ENCODE measurements around the gene SMTN. TPM values are rescaled to one million over a fixed set of nuclear protein-coding genes. Genes with fewer than 3 reads are reported as not detected.

The SMTN gene
- total RNA-seq, 1 donor from 2014 or later, result 27.0 TPM

DNA sequence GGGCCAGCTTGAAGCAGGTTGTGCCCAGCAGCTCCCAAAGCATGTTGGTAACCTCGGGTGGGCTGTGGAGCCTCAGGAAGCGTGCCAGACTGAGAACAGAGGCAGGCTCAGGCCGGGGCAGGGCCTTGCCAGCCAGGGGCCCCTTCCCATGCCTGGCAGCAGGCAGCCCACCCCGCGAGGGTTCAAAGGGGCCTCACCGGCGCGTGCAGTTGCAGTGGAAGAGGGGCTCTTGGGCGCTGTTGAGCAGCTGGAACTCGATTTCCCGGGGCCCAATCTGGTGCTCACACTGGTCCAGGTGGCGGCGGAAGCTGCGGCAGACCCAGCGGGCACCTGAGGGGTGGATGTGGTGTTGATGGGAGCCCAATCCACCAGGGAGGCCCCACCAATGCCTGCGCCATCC lies 55.6 kb downstream of the SMTN start:
- H3K27ac Mint-ChIP-seq, result no peak overlapping the region
- no peak for DNase-seq (ENCODE audit: low spot score)
- no peaks in the 10 kb centered on the region for H3K27me3 Mint-ChIP-seq (ENCODE audit: low read depth)
- no peaks in the 10 kb centered on the region for H3K36me3 Mint-ChIP-seq (ENCODE audit: low read depth)
- H3K4me1 Mint-ChIP-seq (ENCODE audit: low read depth), result no peaks in the 10 kb centered on the region
- intact Hi-C loops (cut with micrococcal nuclease), result no loop called here
- H3K4me3 Mint-ChIP-seq (ENCODE audit: low read depth), result no peak overlapping the region
- no peaks in the 10 kb centered on the region for H3K9me3 Mint-ChIP-seq

DNA sequence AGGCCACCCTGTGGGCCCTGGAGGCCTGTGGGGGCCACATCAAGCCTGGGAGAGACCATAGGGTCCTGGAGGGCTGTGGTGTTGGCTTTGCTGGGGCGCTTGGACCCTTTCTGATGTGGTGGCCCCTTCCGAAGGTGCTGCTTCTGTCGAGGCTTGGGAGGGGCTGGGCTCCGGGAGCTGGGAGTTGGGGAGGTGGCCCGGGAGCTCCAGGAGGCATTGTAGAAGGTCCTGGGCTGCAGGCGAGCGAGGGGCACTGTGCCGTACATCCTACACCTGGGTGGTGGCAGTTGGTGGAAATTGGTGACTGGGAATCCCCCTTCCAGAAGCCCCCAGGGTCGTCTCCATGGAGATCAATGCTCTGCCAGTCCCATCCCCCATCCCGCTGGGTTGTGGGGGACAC lies 56.6 kb downstream of the SMTN start:
- no peak overlapping the region for H3K4me3 Mint-ChIP-seq (ENCODE audit: low read depth)
- intact Hi-C loops (cut with micrococcal nuclease), result no loop called here
- H3K27ac Mint-ChIP-seq, result no peak overlapping the region
- no peaks in the 10 kb centered on the region for H3K36me3 Mint-ChIP-seq (ENCODE audit: low read depth)
- no peak for DNase-seq (ENCODE audit: low spot score)
- H3K27me3 Mint-ChIP-seq (ENCODE audit: low read depth), result no peaks in the 10 kb centered on the region
- H3K4me1 Mint-ChIP-seq (ENCODE audit: low read depth), result no peaks in the 10 kb centered on the region
- no peaks in the 10 kb centered on the region for H3K9me3 Mint-ChIP-seq

- H3K9me3 Mint-ChIP-seq, result no peaks in the 10 kb centered on the region
- no peaks in the 10 kb centered on the region for H3K36me3 Mint-ChIP-seq (ENCODE audit: low read depth)
- no peaks in the 10 kb centered on the region for H3K4me1 Mint-ChIP-seq (ENCODE audit: low read depth)
- H3K4me3 Mint-ChIP-seq (ENCODE audit: low read depth), result no peak overlapping the region
- H3K27me3 Mint-ChIP-seq (ENCODE audit: low read depth), result no peaks in the 10 kb centered on the region
- no peak for DNase-seq (ENCODE audit: low spot score)
- intact Hi-C loops (cut with micrococcal nuclease), result no loop called here
- H3K27ac Mint-ChIP-seq, result no peak overlapping the region
These were observed 57.0 kb downstream of the SMTN start for GRCh38 chr22:31138126-31138525.

GRCh38 chr22:31139066-31139465 lies 57.9 kb downstream of the SMTN start:
- no peak overlapping the region for H3K27ac Mint-ChIP-seq
- DNase-seq (ENCODE audit: low spot score), result no peak
- no peaks in the 10 kb centered on the region for H3K4me1 Mint-ChIP-seq (ENCODE audit: low read depth)
- H3K9me3 Mint-ChIP-seq, result no peaks in the 10 kb centered on the region
- H3K27me3 Mint-ChIP-seq (ENCODE audit: low read depth), result no peaks in the 10 kb centered on the region
- H3K36me3 Mint-ChIP-seq (ENCODE audit: low read depth), result no peaks in the 10 kb centered on the region
- no peak overlapping the region for H3K4me3 Mint-ChIP-seq (ENCODE audit: low read depth)
- intact Hi-C loops (cut with micrococcal nuclease), result no loop called here

- H3K4me3 Mint-ChIP-seq (ENCODE audit: low read depth), result no peak within 1 kb of the TSS
- intact Hi-C loops (cut with micrococcal nuclease), result no loop called here
- no peaks in the 10 kb centered on the region for H3K36me3 Mint-ChIP-seq (ENCODE audit: low read depth)
- H3K27ac Mint-ChIP-seq, result no peak within 1 kb of the TSS
- H3K4me1 Mint-ChIP-seq (ENCODE audit: low read depth), result no peaks in the 10 kb centered on the region
- H3K27me3 Mint-ChIP-seq (ENCODE audit: low read depth), result no peaks in the 10 kb centered on the region
- no peak for DNase-seq (ENCODE audit: low spot score)
- H3K9me3 Mint-ChIP-seq, result no peaks in the 10 kb centered on the region
These were observed 59.0 kb downstream of the SMTN start, which contains the start of gene PLA2G3 for GRCh38 chr22:31139866-31140716. PLA2G3 (minus strand) TSS chr22:31140508; CDS start chr22:31140354, 154 bp downstream.

DNA sequence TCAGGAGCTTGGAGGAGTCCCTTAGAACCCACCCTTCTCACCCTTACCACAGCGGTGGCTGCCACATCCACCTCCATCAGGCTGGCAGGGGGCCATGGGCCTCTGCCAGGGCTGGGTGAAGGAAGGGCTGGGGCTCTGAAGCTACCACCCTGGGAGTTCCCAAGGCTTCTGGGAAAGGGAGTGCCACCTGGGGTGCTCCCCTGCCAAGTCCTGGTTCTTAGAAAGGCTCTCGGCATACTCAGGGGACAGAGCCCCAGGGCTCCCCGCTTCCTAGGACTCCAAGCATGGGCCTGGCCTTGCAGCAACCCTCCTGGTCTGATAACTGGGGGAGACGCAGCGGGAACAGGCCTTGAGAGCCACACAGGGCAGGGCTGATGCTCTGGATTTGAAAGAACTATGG lies 59.6 kb downstream of the SMTN start:
- no peaks in the 10 kb centered on the region for H3K9me3 Mint-ChIP-seq
- intact Hi-C loops (cut with micrococcal nuclease), result no loop called here
- H3K36me3 Mint-ChIP-seq (ENCODE audit: low read depth), result no peaks in the 10 kb centered on the region
- no peaks in the 10 kb centered on the region for H3K27me3 Mint-ChIP-seq (ENCODE audit: low read depth)
- H3K27ac Mint-ChIP-seq, result no peak overlapping the region
- no peaks in the 10 kb centered on the region for H3K4me1 Mint-ChIP-seq (ENCODE audit: low read depth)
- H3K4me3 Mint-ChIP-seq (ENCODE audit: low read depth), result no peak overlapping the region
- DNase-seq (ENCODE audit: low spot score), result no peak

DNA sequence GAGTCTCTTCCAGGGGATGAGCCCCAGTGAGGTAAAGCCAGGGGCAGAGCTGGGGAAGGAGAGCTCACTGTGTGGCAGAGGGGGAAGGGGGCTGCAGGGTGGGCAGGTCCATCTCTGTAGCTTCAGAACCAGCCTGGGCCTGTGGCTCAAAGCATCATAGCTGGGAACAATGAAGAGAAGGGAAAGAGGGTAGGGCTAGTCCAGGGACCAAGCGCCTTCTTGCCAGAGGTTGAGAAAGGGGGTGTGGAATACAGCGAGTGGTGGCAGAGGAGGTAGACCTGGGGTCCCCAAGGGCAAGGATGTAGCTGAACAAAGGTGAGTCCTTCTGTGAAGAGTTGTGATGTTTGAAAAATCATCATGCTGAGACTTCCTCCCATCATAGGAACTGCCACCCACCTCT lies 60.4 kb downstream of the SMTN start:
- H3K9me3 Mint-ChIP-seq, result no peaks in the 10 kb centered on the region
- no peak for DNase-seq (ENCODE audit: low spot score)
- H3K36me3 Mint-ChIP-seq (ENCODE audit: low read depth), result no peaks in the 10 kb centered on the region
- no peaks in the 10 kb centered on the region for H3K27me3 Mint-ChIP-seq (ENCODE audit: low read depth)
- H3K27ac Mint-ChIP-seq, result no peak overlapping the region
- H3K4me1 Mint-ChIP-seq (ENCODE audit: low read depth), result no peaks in the 10 kb centered on the region
- H3K4me3 Mint-ChIP-seq (ENCODE audit: low read depth), result no peak overlapping the region
- intact Hi-C loops (cut with micrococcal nuclease), result no loop called here

DNA sequence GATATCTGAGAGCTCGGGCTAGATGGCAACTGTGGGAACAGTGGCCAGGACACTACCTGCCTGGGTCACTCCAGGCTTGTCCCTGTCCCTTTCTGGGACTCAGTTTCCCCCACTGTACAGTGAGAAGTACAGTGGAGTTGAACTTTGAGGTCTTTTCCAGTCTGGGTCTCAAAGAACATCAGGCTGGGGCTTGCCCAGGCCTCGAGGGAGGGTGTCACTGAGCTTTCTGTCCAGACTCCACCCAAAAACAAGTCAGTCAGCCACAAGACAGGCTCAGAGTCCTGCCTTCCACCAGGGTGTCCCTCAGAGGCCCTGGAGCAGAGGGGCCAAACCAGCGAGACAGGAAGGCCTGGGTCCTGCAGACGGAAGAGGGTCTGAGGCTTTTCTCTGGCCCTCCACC lies 61.2 kb downstream of the SMTN start:
- Mint-ChIP-seq H3K27me3 (ENCODE audit: low read depth) (no peaks in the 10 kb centered on the region), H3K27ac (no peak overlapping the region), H3K4me1 (ENCODE audit: low read depth) (no peaks in the 10 kb centered on the region), H3K36me3 (ENCODE audit: low read depth) (no peaks in the 10 kb centered on the region), H3K4me3 (ENCODE audit: low read depth) (no peak overlapping the region), H3K9me3 (no peaks in the 10 kb centered on the region)
- intact Hi-C loops (cut with micrococcal nuclease), result no loop called here
- no peak for DNase-seq (ENCODE audit: low spot score)

- intact Hi-C loops (cut with micrococcal nuclease), result no loop called here
- no peaks in the 10 kb centered on the region for H3K36me3 Mint-ChIP-seq (ENCODE audit: low read depth)
- H3K27ac Mint-ChIP-seq, result no peak overlapping the region
- no peak for DNase-seq (ENCODE audit: low spot score)
- H3K4me1 Mint-ChIP-seq (ENCODE audit: low read depth), result no peaks in the 10 kb centered on the region
- peaks cover 3% of the 10 kb centered on the region for H3K9me3 Mint-ChIP-seq
- no peak overlapping the region for H3K4me3 Mint-ChIP-seq (ENCODE audit: low read depth)
- H3K27me3 Mint-ChIP-seq (ENCODE audit: low read depth), result peaks cover 4% of the 10 kb centered on the region
These were observed 61.9 kb downstream of the SMTN start for GRCh38 chr22:31143038-31143437.

DNA sequence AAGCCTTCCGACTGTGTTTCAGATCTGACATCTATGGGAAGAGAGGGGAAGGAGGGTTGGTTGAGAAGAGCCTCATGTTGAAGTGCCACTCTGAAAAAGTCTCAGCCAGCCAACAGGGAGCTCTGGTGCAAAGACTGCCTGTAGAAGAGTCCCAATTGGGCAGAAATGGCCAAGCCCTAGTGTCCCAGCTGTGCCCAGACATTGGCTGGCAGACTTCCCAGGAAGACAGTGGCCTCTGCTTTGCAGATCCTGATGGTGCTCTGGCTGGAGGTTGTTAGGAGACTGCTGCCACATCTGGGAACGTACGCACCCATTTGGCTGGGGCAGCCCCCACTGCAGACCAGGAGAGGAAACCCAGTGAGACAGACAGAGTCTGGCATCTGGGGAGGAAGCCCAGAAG lies 62.4 kb downstream of the SMTN start:
- intact Hi-C loops (cut with micrococcal nuclease), result no loop called here
- H3K27ac Mint-ChIP-seq, result no peak overlapping the region
- no peaks in the 10 kb centered on the region for H3K36me3 Mint-ChIP-seq (ENCODE audit: low read depth)

GRCh38 chr22:31144223-31144622 lies 63.1 kb downstream of the SMTN start:
- no peak for DNase-seq (ENCODE audit: low spot score)
- Mint-ChIP-seq H3K27ac (no peak overlapping the region), H3K36me3 (ENCODE audit: low read depth) (no peaks in the 10 kb centered on the region), H3K4me1 (ENCODE audit: low read depth) (no peaks in the 10 kb centered on the region), H3K9me3 (peaks cover 3% of the 10 kb centered on the region), H3K4me3 (ENCODE audit: low read depth) (no peak overlapping the region), H3K27me3 (ENCODE audit: low read depth) (peaks cover 4% of the 10 kb centered on the region)
- intact Hi-C loops (cut with micrococcal nuclease), result no loop called here

More for the DNA sequence above, 62.4 kb downstream of the SMTN start:
- Mint-ChIP-seq H3K27me3 (ENCODE audit: low read depth) (peaks cover 4% of the 10 kb centered on the region), H3K4me3 (ENCODE audit: low read depth) (no peak overlapping the region), H3K9me3 (peaks cover 3% of the 10 kb centered on the region), H3K4me1 (ENCODE audit: low read depth) (no peaks in the 10 kb centered on the region)
- DNase-seq (ENCODE audit: low spot score), result no peak

DNA sequence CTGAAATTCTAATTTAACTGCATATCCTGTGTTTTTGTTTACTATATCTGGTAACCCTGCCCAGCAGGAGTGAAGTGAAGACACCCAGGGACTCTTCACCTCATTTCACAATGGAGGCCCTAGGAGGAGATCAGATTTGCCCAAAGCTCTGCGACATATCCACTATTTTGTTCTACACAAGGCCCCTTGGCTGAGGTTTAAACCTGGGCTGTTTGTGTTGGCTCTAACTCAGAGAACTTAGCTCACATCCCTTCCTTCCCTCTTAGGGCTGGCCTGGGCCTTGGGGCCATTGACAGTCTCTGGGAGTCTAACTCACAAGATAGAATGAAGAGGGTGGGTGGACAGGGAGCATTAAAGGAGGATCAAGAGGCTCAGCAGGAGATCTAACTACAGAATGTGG lies 67.4 kb downstream of the SMTN start:
- intact Hi-C loops (cut with micrococcal nuclease), result no loop called here
- H3K4me1 Mint-ChIP-seq (ENCODE audit: low read depth), result no peaks in the 10 kb centered on the region
- no peak overlapping the region for H3K4me3 Mint-ChIP-seq (ENCODE audit: low read depth)
- no peak overlapping the region for H3K27ac Mint-ChIP-seq
- peaks cover 3% of the 10 kb centered on the region for H3K9me3 Mint-ChIP-seq
- H3K27me3 Mint-ChIP-seq (ENCODE audit: low read depth), result peaks cover 4% of the 10 kb centered on the region
- H3K36me3 Mint-ChIP-seq (ENCODE audit: low read depth), result no peaks in the 10 kb centered on the region
- no peak for DNase-seq (ENCODE audit: low spot score)

DNA sequence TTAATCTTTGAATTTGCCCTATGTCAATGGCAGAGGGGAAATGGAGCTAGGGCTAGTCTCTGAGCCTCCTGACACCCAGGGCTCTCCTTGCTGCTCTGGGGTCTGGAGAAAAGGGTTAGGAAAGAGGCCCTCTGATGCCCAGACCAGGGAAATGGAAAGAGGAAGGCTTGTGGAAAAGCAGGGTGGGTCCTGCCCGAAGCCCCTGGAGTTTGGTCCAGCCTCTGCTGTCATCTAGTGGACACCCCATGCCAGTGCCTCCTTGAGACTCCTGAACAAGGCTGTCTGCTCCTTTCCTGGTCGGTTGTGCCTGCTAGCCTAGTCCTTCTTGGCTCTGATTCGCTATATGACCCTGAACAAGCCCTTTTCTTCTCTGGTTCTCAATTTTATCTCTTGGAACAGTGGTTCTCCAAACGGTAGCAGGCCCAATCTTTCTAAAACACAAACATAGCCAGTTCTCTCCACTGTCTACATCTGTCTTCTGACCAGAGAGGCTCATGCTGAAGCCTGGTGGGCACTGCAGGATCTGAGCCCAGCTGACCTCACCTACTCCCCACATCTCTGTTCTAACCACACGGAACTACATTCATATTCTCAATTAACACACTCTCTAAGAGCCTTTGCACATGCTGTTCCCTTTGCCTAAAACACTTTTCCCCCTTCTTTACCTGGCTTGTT lies 68.0 kb downstream of the SMTN start:
- intact Hi-C loops (cut with micrococcal nuclease), result no loop called here
- no peaks in the 10 kb centered on the region for H3K4me1 Mint-ChIP-seq (ENCODE audit: low read depth)
- DNase-seq (ENCODE audit: low spot score), result no peak
- no peak overlapping the region for H3K4me3 Mint-ChIP-seq (ENCODE audit: low read depth)
- H3K27me3 Mint-ChIP-seq (ENCODE audit: low read depth), result peaks cover 4% of the 10 kb centered on the region
- H3K27ac Mint-ChIP-seq, result no peak overlapping the region
- H3K9me3 Mint-ChIP-seq, result peaks cover 3% of the 10 kb centered on the region
- H3K36me3 Mint-ChIP-seq (ENCODE audit: low read depth), result no peaks in the 10 kb centered on the region
